Activated CD4-positive, alpha-beta T cell treated with anti-CD3 and anti-CD28 coated beads, Interleukin-2, Interleukin-6, amounts not matched to agents 100 ng/mL and 50 ng/mL, durations not matched to agents 16 hours and 8 hours (primary cell): Measurements from ENCODE around the gene GAL.
"Not testable (repeated sequence)": the region's sequence is repeated elsewhere in the genome, so short reads cannot be mapped to it uniquely, and the experiment has no call there.

Source experiments
- DNase-seq: peaks from one replicate; pipeline ENCODE4 v3.0.0-alpha.2; 2020

Gene GAL, protein sequence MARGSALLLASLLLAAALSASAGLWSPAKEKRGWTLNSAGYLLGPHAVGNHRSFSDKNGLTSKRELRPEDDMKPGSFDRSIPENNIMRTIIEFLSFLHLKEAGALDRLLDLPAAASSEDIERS

GRCh38 chr11:68684385-68685356 lies at the start of gene GAL:
TSS of gene GAL (plus strand) at chr11:68684544. CDS start at chr11:68684924, 380 bp downstream.
- DNase-seq, result no peak

GRCh38 chr11:68634606-68635005 lies 49.7 kb upstream of the GAL start:
- DNase-seq, result not testable (repeated sequence)

DNA sequence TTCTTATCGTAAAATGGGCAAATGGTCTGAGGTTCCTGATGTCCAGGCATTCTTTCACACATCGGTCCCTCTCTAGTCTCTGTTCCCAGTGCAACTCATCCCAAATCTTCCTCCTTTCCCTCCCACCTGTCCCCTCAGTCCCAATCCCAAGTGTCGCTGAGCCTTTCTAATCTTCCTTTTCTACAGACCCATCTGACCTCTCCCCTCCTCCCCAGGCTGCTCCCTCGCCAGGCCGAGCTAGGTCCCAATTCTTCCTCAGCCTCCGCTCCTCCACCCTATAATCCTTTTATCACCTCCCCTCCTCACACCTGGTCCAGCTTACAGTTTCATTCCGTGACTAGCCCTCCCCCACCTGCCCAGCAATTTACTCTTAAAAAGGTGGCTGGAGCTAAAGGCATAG lies 49.2 kb upstream of the GAL start:
- not testable (repeated sequence) for DNase-seq

DNA sequence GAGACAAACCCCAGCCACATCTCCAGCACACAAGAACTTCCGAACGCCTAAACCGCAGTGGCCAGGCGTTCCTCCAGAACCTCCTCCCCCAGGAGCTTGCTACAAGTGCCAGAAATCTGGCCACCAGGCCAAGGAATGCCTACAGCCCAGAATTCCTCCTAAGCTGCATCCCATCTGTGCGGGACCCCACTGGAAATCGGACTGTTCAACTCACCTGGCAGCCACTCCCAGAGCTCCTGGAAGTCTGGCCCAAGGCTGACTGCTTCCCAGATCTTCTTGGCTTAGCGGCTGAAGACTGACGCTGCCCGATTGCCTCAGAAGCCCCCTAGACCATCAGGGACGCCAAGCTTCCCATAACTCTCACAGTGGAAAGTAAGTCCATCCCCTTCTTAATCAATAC lies 48.5 kb upstream of the GAL start:
- not testable (repeated sequence) for DNase-seq

DNA sequence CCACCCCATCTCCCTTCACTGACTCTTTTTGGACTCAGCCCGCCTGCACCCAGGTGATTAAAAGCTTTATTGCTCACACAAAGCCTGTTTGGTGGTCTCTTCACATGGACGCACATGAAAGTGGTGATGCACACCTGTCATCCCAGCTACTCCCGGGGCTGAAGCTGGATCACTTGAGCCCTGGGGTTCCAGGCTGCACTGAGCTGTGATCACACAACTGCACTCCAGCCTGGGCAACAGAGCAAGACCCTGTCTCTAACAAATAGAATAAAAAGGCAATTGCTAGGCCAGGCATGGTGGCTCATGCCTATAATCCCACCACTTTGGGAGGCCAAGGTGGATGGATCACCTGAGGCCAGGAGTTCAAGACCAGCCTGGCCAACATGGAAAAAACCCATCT lies 45.0 kb upstream of the GAL start:
- DNase-seq, result not testable (repeated sequence)

- DNase-seq, result no peak
Observed at GRCh38 chr11:68641880-68642279, 42.5 kb upstream of the GAL start.

DNA sequence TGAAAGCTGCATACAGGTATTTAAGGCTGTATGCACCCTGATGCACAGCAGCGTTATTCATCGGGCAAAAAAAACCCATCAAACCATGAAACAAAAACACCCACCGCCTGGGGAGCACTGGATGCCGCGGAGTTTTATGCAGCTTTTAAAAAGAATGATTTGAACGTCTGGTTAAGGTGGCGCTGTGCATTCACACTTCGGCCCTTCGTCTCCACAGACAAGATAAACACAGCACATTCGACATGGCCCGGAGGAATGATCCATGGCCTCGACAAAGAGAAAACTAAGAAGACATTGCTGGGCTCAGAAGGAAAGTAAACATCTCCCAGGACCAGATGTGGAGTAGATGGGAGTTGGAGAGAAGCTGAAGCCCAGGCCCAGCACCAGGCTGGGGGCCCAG lies 40.8 kb upstream of the GAL start:
- DNase-seq, result no peak

- DNase-seq, result no peak
Observed at GRCh38 chr11:68646832-68647231, 37.5 kb upstream of the GAL start.

GRCh38 chr11:68649851-68650555 lies 34.3 kb upstream of the GAL start:
- no peak for DNase-seq

DNA sequence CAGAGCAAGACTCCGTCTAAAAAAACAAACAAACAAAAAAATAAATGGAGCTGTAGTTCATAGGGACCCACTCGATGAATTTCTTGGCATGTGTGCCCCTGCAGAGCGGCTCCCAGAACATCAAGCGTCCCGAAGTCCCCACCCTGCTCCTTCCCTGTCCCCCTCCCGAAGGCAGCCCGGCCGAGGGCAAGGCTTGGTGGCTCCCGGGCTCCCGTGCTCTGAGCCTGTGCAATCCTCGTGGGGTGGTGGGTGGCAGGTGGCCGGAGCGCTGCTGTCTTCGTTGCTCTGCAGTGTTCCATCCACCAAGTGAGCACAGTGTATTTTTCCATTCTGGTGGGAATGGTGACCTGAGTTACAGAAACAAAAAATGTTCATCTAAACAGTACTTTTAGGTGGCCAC lies 33.5 kb upstream of the GAL start:
- no peak for DNase-seq

- DNase-seq, result no peak
Observed at GRCh38 chr11:68651208-68651984, 32.9 kb upstream of the GAL start.

DNA sequence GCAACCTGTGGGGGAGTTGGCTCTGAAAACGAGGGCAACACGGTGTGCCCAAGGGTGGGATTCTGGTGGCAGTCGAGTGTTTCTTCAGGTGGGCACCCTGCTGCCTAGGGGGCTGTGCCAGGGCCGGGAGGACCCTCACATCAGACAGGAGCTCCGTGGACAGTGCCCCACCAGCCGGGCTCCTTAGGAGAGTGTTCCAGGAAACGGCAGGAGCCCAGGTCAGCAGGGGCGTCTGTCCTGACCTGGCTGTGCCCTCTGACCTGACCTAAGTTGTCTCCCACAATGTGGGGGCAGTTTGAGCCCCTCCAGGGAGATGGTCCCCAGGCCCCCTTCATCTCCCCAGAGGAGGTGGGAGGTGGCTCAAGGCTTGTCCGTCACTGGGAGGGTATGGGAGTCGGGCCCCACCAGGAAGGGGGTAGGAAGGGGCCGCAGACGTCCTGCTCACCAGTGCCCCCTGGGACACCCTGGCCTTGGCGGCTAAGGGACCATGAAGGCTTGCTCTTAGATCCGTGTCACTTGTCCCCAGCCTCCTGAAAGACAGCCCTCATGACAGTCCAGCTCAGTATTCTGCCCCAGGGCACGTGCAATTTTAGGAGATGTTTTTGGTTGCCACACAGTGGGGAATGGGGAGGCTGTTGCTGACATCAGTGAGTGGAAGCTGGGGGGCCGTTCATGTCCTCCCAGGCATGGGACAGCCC lies 32.2 kb upstream of the GAL start:
- DNase-seq, result no peak

DNA sequence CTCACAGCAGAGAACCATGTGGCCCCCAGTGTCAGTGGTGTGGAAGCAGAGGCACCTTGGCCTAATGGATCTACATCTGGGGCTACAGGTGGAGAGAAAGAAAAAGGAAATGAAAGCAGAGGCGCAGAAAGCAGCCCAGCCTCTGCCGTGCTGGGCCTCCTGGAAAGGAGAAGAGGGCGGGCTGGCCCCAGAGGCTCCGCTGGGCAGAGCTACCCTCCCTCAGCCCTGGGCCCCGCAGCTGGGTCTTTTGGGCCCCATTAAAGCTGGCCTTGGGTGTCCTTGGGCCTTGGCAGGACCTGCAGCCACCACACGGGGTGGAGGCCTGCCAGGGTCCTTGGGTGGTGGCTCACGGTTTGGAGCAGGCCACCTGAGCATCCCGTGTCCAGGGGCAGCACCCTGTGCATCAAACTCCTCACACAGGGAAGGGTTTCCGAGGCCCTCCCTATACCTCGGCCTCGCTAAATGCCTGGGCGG lies 31.6 kb upstream of the GAL start:
- no peak for DNase-seq

DNA sequence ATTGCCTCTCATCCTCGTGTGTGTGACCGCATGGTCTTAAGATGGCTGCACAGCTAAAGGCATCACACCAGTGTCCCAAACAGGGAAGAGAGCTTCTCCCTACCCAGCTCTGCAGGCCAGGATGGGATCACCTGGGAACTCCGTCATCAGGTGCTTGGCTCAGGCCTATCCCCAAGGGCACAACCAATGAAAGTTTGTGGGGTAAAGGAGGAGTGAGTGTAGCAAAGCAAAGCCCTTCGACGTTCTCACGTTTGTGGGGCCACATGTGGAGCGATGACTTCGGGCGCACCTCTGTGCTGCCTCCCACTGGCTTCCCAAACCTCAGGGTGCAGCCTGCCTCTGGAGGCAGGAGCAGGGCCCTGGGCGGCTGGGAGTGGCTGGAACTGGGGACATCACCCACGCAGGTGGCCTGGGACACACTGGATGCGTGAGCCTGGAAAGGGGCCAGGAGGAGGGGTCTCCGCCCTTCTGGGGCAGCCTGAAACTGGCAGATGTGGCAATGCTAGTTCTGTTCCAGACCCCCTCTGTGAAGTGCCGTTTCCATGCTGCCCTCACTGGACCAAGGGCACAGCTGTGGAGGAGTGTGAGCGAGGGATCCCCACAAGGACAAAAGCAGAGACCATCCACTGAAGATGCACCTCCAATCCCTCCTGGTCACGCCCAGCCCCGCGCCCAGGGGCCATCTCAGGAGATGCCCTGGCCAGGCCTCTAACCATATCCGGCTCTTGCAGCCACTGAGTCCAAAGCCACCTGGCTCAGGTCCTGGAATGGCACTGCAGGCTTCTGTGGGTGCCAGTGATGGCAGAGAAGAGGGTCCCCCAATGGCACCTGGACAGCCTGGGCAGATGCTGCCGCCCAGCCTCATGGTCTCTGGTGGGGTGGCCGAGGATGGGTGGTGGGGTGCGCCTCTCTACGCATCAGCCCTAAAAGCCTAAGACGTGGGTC lies 30.6 kb upstream of the GAL start:
- no peak for DNase-seq

- DNase-seq, result no peak
Observed at GRCh38 chr11:68654978-68655377, 29.4 kb upstream of the GAL start.

- DNase-seq, result no peak
Observed at GRCh38 chr11:68655406-68655805, 28.9 kb upstream of the GAL start.

- no peak for DNase-seq
Observed at GRCh38 chr11:68655806-68656205, 28.5 kb upstream of the GAL start.

DNA sequence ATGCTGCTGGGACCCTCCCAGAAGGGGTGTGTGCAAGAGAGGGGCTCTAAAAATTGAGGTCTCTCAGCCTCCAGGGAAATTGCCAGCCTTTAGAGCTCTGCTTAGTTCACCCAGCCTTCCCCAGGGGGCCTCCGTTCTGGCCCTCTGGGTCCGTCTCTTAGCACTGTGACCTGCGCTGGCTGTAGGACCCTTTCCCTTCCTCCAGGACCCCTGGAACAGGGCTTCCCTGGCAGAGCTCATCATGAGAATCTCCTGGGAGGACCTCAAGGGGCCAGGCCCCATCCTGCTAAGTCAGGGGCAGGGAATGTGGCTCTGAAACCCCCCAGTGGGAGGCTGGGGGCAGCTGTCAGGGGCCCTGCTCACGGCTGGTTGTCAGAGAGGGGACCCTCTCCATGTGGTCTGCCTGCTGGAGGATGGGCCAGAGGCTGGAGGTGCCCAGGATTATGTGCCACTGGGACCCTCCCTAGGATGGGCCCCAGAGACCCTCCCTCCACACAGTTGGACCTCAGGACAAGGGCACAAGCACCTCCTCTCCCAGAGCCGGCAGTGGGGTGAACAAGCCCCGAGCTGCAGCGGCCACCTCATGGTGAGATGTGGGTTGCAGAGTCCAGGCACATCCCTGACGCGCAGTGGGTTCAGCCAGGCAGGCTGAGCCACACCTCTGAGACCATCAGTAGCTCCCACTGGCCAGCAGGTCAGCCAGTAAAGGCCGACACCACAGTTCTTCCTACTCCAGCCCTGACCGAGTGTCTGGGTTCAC lies 27.1 kb upstream of the GAL start:
- no peak for DNase-seq

GRCh38 chr11:68658097-68658496 lies 26.2 kb upstream of the GAL start:
- DNase-seq, result no peak

DNA sequence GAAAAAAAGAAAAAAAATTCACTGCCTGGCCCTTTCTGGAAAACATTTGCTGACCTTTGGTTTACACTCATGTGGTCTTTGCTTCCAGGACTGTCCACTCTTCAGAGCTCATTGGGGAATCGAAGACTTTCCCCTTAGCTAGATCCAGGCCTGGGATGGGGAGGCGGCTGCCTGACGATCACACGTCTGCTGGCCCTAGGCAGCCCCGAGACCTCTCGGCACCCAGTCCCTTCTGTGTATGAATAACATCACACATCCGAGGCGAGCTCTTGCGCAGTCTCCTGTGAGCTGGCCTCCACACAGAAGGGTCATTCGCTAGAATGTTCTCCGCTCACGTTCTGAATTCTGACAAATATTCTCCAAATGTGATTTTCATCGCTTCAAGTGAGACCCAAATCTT lies 25.7 kb upstream of the GAL start:
- DNase-seq, result no peak
